ENCODE data around the gene ARHGEF38. TPM values are rescaled to one million over a fixed set of nuclear protein-coding genes. Genes with fewer than 3 reads are reported as not detected.
A peak's percentile ranks its signal among the peaks of the same experiment; 100 is the strongest.

ARHGEF38 gene
- not detected in 2 replicates for total RNA-seq (2014; rRNA removed; shearing (Covaris generic))

GRCh38 chr4:105551965-105552746, at the start of gene ARHGEF38:
Gene ARHGEF38 (plus strand): TSS chr4:105552620. CDS start chr4:105552766, 146 bp downstream.
- Histone ChIP-seq H3K27me3 (no peaks in the 10 kb centered on the region), H3K4me1 (peaks cover 12% of the 10 kb centered on the region), H3K9me3 (replicated peaks) (no peaks in the 10 kb centered on the region), H3K4me3 (peak within 1 kb of the TSS; percentile 18; the same call in 1 of the 2 replicates), H3K27ac (no peak within 1 kb of the TSS), H3K36me3 (no peaks in the 10 kb centered on the region)
- DNase-seq = peak in 1 of 2 experiments; percentile 3

GRCh38 chr4:105503484-105503883, 48.9 kb upstream of the ARHGEF38 start:
- Histone ChIP-seq H3K36me3 (no peaks in the 10 kb centered on the region), H3K27ac (no peak overlapping the region), H3K4me3 (no peak overlapping the region), H3K27me3 (no peaks in the 10 kb centered on the region), H3K9me3 (replicated peaks) (no peaks in the 10 kb centered on the region), H3K4me1 (no peaks in the 10 kb centered on the region)
- no peak for DNase-seq

- H3K9me3 ChIP-seq (replicated peaks) = no peaks in the 10 kb centered on the region
- H3K27me3 ChIP-seq = no peaks in the 10 kb centered on the region
- DNase-seq = no peak
- H3K4me3 ChIP-seq = no peak overlapping the region
- no peak overlapping the region for H3K27ac ChIP-seq
- H3K4me1 ChIP-seq = no peaks in the 10 kb centered on the region
- H3K36me3 ChIP-seq = no peaks in the 10 kb centered on the region
Measured at GRCh38 chr4:105504744-105505143, 47.7 kb upstream of the ARHGEF38 start.

GRCh38 chr4:105509291-105509690, 43.1 kb upstream of the ARHGEF38 start:
- Histone ChIP-seq H3K36me3 (no peaks in the 10 kb centered on the region), H3K27ac (no peak overlapping the region), H3K27me3 (no peaks in the 10 kb centered on the region), H3K4me3 (no peak overlapping the region), H3K4me1 (no peaks in the 10 kb centered on the region), H3K9me3 (replicated peaks) (no peaks in the 10 kb centered on the region)
- no peak for DNase-seq

- Histone ChIP-seq H3K36me3 (no peaks in the 10 kb centered on the region), H3K9me3 (replicated peaks) (no peaks in the 10 kb centered on the region), H3K4me3 (no peak overlapping the region), H3K27me3 (no peaks in the 10 kb centered on the region), H3K4me1 (no peaks in the 10 kb centered on the region), H3K27ac (no peak overlapping the region)
- no peak for DNase-seq
Measured at GRCh38 chr4:105509714-105510113, 42.7 kb upstream of the ARHGEF38 start.

DNA sequence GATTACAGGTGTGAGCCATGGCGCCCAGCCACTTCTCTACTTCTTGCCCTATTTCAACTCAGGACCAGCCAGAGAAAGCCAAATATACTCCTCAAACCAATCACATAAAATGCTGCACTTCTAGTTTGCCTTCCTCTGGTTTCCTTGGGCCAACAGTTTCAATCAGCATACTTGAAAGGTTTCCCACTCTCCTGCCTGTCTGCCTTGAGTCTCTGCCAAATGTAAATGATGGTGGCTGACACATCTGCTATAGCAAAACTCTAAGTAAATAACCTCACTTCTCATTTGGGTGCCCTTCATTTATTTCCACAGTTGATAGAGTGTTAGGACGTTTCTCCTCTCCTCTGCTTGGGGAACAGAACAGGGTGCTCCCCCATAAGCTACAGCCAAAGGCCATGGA, 42.2 kb upstream of the ARHGEF38 start:
- H3K36me3 ChIP-seq = no peaks in the 10 kb centered on the region
- DNase-seq = no peak
- H3K27ac ChIP-seq = no peak overlapping the region
- no peak overlapping the region for H3K4me3 ChIP-seq
- H3K27me3 ChIP-seq = no peaks in the 10 kb centered on the region
- H3K9me3 ChIP-seq (replicated peaks) = no peaks in the 10 kb centered on the region
- H3K4me1 ChIP-seq = no peaks in the 10 kb centered on the region

GRCh38 chr4:105520819-105521790, 31.3 kb upstream of the ARHGEF38 start:
- Histone ChIP-seq H3K36me3 (no peaks in the 10 kb centered on the region), H3K9me3 (replicated peaks) (no peaks in the 10 kb centered on the region), H3K27me3 (no peaks in the 10 kb centered on the region), H3K4me1 (no peaks in the 10 kb centered on the region), H3K4me3 (no peak overlapping the region), H3K27ac (no peak overlapping the region)
- peak; percentile 56 to 81 for DNase-seq

- Histone ChIP-seq H3K4me1 (no peaks in the 10 kb centered on the region), H3K36me3 (no peaks in the 10 kb centered on the region), H3K27me3 (no peaks in the 10 kb centered on the region), H3K9me3 (replicated peaks) (no peaks in the 10 kb centered on the region), H3K27ac (no peak overlapping the region), H3K4me3 (no peak overlapping the region)
- DNase-seq = peak in 1 of 2 experiments; percentile 4
Measured at GRCh38 chr4:105526656-105527055, 25.8 kb upstream of the ARHGEF38 start.

DNA sequence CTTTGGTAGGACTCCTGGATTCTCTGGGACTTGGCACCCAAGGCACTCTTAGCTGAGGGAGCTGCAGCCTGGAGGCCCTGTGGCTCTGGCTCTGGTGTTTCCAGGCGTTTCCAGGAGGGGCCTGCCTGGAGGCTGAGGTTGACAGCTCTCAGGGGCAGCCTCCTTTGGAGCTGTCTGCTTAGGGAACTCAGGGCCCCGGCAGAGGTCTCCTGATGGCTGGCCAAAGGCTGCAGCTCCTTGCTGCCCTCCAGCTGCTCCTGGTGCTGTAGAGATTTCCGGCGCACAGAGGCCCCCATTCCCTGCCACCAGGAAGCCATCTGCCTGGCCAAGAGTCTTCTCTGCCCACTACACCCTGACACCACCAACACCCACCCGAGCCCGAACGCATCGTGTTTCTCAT, 25.3 kb upstream of the ARHGEF38 start:
- H3K4me3 ChIP-seq = no peak overlapping the region
- no peaks in the 10 kb centered on the region for H3K4me1 ChIP-seq
- no peaks in the 10 kb centered on the region for H3K27me3 ChIP-seq
- H3K27ac ChIP-seq = no peak overlapping the region
- no peaks in the 10 kb centered on the region for H3K36me3 ChIP-seq
- H3K9me3 ChIP-seq (replicated peaks) = no peaks in the 10 kb centered on the region
- no peak for DNase-seq

- H3K36me3 ChIP-seq = no peaks in the 10 kb centered on the region
- no peak overlapping the region for H3K27ac ChIP-seq
Measured at GRCh38 chr4:105536601-105537000, 15.8 kb upstream of the ARHGEF38 start.

GRCh38 chr4:105541420-105541819, 11.0 kb upstream of the ARHGEF38 start:
- H3K27me3 ChIP-seq = no peaks in the 10 kb centered on the region
- no peak for DNase-seq
- no peaks in the 10 kb centered on the region for H3K36me3 ChIP-seq
- H3K4me1 ChIP-seq = no peaks in the 10 kb centered on the region
- no peaks in the 10 kb centered on the region; the same call in 1 of the 2 replicates for H3K9me3 ChIP-seq (replicated peaks)
- no peak overlapping the region for H3K27ac ChIP-seq
- no peak overlapping the region for H3K4me3 ChIP-seq

More at GRCh38 chr4:105536601-105537000, 15.8 kb upstream of the ARHGEF38 start:
- H3K9me3 ChIP-seq (replicated peaks) = no peaks in the 10 kb centered on the region; the same call in 1 of the 2 replicates
- no peaks in the 10 kb centered on the region for H3K27me3 ChIP-seq
- H3K4me1 ChIP-seq = no peaks in the 10 kb centered on the region
- H3K4me3 ChIP-seq = no peak overlapping the region
- DNase-seq = no peak

DNA sequence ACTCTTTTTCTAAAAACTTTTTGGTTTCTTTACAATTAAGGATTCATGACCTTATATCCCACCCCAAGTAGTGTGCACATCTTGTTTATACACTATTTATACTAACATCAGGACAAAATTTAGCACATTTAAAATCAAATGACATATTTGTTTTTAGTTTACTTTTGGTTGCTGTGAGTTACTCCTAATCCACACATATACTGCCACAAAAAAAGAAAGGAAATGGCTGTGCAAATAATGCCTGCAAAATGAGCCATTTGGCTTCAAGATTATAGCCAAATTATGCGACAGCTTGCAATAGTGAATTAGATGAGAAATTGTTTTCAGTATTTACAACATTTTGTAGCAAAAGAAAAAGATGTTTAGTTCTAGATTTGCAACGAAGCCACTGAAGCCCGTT, 10.4 kb upstream of the ARHGEF38 start:
- no peaks in the 10 kb centered on the region for H3K36me3 ChIP-seq
- no peaks in the 10 kb centered on the region for H3K4me1 ChIP-seq
- no peak overlapping the region for H3K27ac ChIP-seq
- no peaks in the 10 kb centered on the region; the same call in 1 of the 2 replicates for H3K9me3 ChIP-seq (replicated peaks)
- no peak for DNase-seq
- no peaks in the 10 kb centered on the region for H3K27me3 ChIP-seq
- no peak overlapping the region for H3K4me3 ChIP-seq

DNA sequence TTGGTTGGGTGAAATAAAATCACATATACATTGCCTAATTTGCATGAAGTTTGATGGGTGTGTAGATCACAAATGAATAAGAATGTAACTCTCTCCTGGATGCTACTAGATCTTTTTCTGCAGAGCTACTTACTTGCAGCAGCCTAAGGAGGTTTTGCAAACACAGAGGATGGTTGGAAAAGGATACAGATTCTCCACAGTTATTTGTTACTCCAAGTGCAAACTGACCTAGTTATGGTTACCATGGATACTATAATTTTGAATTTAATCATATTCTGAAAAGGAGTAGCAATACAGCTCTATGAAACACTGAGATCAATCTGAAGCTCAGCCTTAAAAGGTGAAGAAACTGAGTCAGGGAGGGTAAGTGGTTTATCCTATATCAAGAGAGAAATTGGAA, 9.1 kb upstream of the ARHGEF38 start:
- no peaks in the 10 kb centered on the region for H3K36me3 ChIP-seq
- H3K4me3 ChIP-seq = no peak overlapping the region
- no peaks in the 10 kb centered on the region; the same call in 1 of the 2 replicates for H3K9me3 ChIP-seq (replicated peaks)
- no peak overlapping the region for H3K27ac ChIP-seq
- no peak for DNase-seq
- H3K4me1 ChIP-seq = peaks cover 7% of the 10 kb centered on the region
- no peaks in the 10 kb centered on the region for H3K27me3 ChIP-seq

DNA sequence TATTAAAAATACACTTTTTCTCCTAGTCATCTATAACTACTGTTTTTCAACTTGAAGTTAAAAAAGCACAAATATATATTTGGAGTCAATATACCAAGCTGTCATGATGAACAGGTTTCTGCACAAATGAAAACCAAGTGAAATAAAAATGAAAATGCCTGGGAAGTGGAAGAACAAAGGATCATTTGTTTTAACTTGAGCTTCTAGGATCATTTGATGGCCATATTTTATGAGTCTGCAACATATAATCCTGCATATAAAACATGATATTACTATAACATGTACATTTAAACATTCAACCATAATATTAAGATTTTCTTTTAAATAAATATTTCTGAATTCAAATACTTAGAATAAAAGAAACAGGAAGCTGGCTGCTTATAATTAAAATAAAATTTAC, 8.5 kb upstream of the ARHGEF38 start:
- Histone ChIP-seq H3K9me3 (replicated peaks) (no peaks in the 10 kb centered on the region; the same call in 1 of the 2 replicates), H3K27me3 (no peaks in the 10 kb centered on the region), H3K4me3 (no peak overlapping the region), H3K27ac (no peak overlapping the region), H3K4me1 (peaks cover 12% of the 10 kb centered on the region), H3K36me3 (no peaks in the 10 kb centered on the region)
- no peak for DNase-seq

Data from SJCRH30 (cell line).